Myocyte (in vitro differentiated cells): ENCODE data around the gene KRTAP5-9. TPM values are rescaled to one million over a fixed set of nuclear protein-coding genes. Genes with fewer than 3 reads are reported as not detected.
"Not testable (repeated sequence)": the region's sequence is repeated elsewhere in the genome, so short reads cannot be mapped to it uniquely, and the experiment has no call there.

Experiments used
- DNase-seq: peaks from one replicate; pipeline ENCODE4 v3.0.0-alpha.2; 2012; ENCODE audit warnings: low read depth
- total RNA-seq: library from RNA; depleted of rRNA; stranded (reverse); fragments of >200 nt; gene quantifications from 2 replicates; pipeline ENCODE4 v1.2.3, GENCODE V29; 2014

Gene KRTAP5-9
- total RNA-seq, 1 donor from 2014 or later: 0.29 TPM

DNA sequence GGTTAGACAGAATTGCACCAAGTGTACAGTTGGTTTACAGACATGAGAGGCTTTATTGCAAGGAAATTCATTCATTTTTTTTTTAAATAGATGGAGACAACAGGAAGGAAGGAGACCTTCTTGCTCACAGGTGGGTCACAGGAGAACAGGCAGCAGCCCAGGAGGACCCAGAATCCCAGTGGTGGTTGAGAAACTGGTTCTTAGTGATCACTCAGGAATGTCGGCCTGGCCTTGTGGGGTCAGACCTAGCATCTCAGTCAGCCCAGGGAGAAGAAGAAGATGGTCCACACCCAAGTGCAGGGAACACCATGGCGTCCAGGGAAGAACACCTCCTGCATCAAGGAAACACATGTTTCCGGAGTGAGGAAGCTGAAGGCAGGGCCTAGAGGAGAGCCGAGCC, 33.6 kb downstream of the KRTAP5-9 start:
- DNase-seq: no peak

- peak; percentile 47 for DNase-seq
These were observed 34.2 kb downstream of the KRTAP5-9 start, which contains the start of gene KRTAP5-11 for GRCh38 chr11:71582309-71582895. TSS of gene KRTAP5-11 (minus strand) at chr11:71582875. CDS start at chr11:71582837, 38 bp downstream.

GRCh38 chr11:71582969-71583368, 34.7 kb downstream of the KRTAP5-9 start:
- not testable (repeated sequence) for DNase-seq

- DNase-seq: not testable (repeated sequence)
These were observed 37.5 kb downstream of the KRTAP5-9 start for GRCh38 chr11:71585673-71586072.

- DNase-seq: not testable (repeated sequence)
These were observed 40.1 kb downstream of the KRTAP5-9 start for GRCh38 chr11:71588314-71588713.

- DNase-seq: not testable (repeated sequence)
These were observed 40.8 kb downstream of the KRTAP5-9 start for GRCh38 chr11:71588822-71589545.

GRCh38 chr11:71589546-71589920, 41.3 kb downstream of the KRTAP5-9 start:
- DNase-seq: not testable (repeated sequence)

Other genes with a start within 250 kb of the KRTAP5-9 start
- gene DHCR7, start 100.0 kb upstream of the KRTAP5-9 start, total RNA-seq: 48.0 and 87.5 TPM in 2 replicates
- 31.9 and 48.0 TPM in 2 replicates for gene NADSYN1, start 95.2 kb upstream of the KRTAP5-9 start, total RNA-seq
- not detected in 2 replicates for gene KRTAP5-7, start 21.2 kb upstream of the KRTAP5-9 start, total RNA-seq
- 0.21 TPM in 1 of 2 replicates, not detected in the other for gene KRTAP5-8, start 10.4 kb upstream of the KRTAP5-9 start, total RNA-seq
- not detected in 2 replicates for gene KRTAP5-10, start 17.1 kb downstream of the KRTAP5-9 start, total RNA-seq
- not detected in 2 replicates for gene KRTAP5-11, start 34.5 kb downstream of the KRTAP5-9 start, total RNA-seq